Sigmoid colon (tissue), 4 donors: Measurements from ENCODE around the gene MTG2.

Source experiments
- EP300 ChIP-seq, 4 donors: sonication (generic); formaldehyde crosslinking; IDR thresholded peaks; one replicate each; pipeline ENCODE4 v1.6.1; 2017; ENCODE audit warnings: antibody characterized with exemption in 4 of 4
- POLR2A ChIP-seq, 2 donors: fragments of 450-650 bp; IDR thresholded peaks; one replicate each; pipeline ENCODE4 v1.6.1; 2016; ENCODE audit warnings: antibody characterized with exemption in 2 of 2, mild to moderate bottlenecking in 2 of 2, moderate library complexity in 2 of 2
- POLR2AphosphoS5 ChIP-seq, 4 donors: sonication (generic); formaldehyde crosslinking; IDR thresholded peaks; one replicate each; pipeline ENCODE4 v1.6.1; 2017; ENCODE audit warnings: antibody characterized with exemption in 4 of 4
- TF ChIP-seq, protein P1 (sequence below), 4 experiments: fragments of 450-650 bp in 3 of 4; fragments of 200-600 bp in 1 of 4; IDR thresholded peaks; one replicate each; pipeline ENCODE4 v1.5.1; 2016 to 2019; ENCODE audit warnings: antibody characterized with exemption in 4 of 4, mild to moderate bottlenecking in 3 of 4, moderate library complexity in 2 of 4

DNA sequence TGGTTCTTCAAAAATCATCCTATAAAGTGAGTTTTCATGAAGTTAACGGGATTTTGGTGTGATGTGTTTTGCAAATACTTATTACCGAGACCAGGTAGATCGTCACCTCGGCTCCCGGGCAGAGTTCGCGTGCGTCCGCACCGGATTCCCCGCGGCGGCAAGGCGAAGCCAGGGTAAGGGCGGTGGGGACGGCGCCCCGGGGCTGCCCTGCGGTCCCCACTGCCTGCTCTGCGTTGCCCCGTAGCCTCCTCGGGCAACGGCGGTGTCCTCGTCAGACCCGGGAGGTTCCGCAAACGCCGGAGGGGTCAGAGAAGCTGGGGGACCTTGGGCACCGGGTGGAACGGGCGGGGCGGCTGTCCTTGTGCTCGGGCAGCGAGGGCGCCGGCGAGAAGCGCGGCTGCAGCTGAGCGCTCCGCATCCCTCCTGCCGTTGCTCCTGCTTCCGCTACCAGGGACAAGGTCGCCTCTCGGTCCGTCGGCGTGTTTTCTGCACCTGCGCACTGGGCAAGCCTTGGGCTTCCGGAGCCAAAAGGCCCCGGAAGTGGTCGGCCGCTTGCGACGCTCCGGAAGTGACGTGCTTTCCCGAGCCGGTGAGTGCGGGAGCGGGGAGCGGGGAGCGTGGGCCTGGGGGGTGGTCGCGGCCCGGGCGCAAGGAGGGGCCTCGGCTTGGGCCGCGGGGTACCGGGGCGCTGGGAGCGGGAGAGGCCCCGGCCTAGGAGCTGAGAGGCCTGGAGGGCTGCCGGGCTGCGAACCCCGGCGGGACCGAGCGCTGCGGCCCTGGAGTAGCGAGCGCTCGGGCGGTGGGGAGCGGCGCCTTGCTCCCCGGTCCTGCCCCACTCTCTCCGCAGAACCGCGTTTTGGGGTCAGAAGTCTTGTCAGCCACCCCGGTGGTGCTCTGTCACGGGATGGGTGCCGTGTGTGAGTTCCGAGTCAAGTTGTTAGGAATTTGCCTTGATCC lies at the start of gene MTG2:
- TF ChIP-seq, protein P1, sequence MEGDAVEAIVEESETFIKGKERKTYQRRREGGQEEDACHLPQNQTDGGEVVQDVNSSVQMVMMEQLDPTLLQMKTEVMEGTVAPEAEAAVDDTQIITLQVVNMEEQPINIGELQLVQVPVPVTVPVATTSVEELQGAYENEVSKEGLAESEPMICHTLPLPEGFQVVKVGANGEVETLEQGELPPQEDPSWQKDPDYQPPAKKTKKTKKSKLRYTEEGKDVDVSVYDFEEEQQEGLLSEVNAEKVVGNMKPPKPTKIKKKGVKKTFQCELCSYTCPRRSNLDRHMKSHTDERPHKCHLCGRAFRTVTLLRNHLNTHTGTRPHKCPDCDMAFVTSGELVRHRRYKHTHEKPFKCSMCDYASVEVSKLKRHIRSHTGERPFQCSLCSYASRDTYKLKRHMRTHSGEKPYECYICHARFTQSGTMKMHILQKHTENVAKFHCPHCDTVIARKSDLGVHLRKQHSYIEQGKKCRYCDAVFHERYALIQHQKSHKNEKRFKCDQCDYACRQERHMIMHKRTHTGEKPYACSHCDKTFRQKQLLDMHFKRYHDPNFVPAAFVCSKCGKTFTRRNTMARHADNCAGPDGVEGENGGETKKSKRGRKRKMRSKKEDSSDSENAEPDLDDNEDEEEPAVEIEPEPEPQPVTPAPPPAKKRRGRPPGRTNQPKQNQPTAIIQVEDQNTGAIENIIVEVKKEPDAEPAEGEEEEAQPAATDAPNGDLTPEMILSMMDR (IDR thresholded peaks at IDR 0.05), result no peak
- peak; percentile 83 to 87 for TF ChIP-seq POLR2A (IDR thresholded peaks at IDR 0.05)
- TF ChIP-seq POLR2AphosphoS5 (IDR thresholded peaks at IDR 0.05), result peak; percentile 92 to 97 (median 96)
- TF ChIP-seq EP300 (IDR thresholded peaks at IDR 0.05), result peak in 1 of 4 donors; percentile 51
